Suprapubic skin (tissue), 4 donors: Measurements from ENCODE around the gene RASSF7.

Experiments used
- EP300 ChIP-seq: sonication (generic); formaldehyde crosslinking; IDR thresholded peaks from one replicate; pipeline ENCODE4 v1.6.1; 2017; ENCODE audit warnings: antibody characterized with exemption
- POLR2A ChIP-seq, 2 donors: fragments of 450-650 bp; IDR thresholded peaks; one replicate each; pipeline ENCODE4 v1.6.1; 2017; ENCODE audit warnings: antibody characterized with exemption in 2 of 2, mild to moderate bottlenecking in 2 of 2, moderate library complexity in 2 of 2
- POLR2AphosphoS5 ChIP-seq, 3 donors: sonication (generic); formaldehyde crosslinking; IDR thresholded peaks; one replicate each; pipeline ENCODE4 v1.6.1; 2017; ENCODE audit warnings: antibody characterized with exemption in 3 of 3
- TF ChIP-seq, protein P1 (sequence below), 2 donors: fragments of 200-600 bp in 1 of 2; fragments of 450-650 bp in 1 of 2; sonication (generic) in 1 of 2; IDR thresholded peaks; one replicate each; pipeline ENCODE4 v1.5.1; 2016 to 2019; ENCODE audit warnings: antibody characterized with exemption in 2 of 2, mild to moderate bottlenecking in 1 of 2, moderate library complexity in 1 of 2

DNA sequence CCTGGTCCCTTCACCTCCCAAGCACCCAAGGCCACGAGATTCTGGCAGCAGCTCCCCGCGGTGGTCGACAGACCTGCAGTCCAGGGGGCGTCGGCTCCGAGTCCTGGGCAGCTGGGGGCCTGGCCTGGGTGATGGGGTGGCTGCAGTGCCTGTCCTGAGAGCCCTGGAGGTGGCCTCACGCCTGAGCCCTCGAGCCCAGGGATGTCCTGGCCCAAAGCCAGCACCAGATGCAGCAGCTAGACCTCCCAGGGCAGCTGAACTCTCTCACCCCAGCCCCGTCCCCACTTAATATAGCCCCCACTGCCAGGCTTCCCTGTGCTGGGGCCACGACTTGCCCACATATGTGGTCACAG lies 6.8 kb upstream of the RASSF7 start:
- TF ChIP-seq, protein P1, sequence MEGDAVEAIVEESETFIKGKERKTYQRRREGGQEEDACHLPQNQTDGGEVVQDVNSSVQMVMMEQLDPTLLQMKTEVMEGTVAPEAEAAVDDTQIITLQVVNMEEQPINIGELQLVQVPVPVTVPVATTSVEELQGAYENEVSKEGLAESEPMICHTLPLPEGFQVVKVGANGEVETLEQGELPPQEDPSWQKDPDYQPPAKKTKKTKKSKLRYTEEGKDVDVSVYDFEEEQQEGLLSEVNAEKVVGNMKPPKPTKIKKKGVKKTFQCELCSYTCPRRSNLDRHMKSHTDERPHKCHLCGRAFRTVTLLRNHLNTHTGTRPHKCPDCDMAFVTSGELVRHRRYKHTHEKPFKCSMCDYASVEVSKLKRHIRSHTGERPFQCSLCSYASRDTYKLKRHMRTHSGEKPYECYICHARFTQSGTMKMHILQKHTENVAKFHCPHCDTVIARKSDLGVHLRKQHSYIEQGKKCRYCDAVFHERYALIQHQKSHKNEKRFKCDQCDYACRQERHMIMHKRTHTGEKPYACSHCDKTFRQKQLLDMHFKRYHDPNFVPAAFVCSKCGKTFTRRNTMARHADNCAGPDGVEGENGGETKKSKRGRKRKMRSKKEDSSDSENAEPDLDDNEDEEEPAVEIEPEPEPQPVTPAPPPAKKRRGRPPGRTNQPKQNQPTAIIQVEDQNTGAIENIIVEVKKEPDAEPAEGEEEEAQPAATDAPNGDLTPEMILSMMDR (IDR thresholded peaks at IDR 0.05): no peak
- TF ChIP-seq POLR2A (IDR thresholded peaks at IDR 0.05) (no peak), EP300 (no peak), POLR2AphosphoS5 (IDR thresholded peaks at IDR 0.05) (no peak)
